Ascending aorta (tissue), 2 donors: ENCODE data around the gene TRIM46. TPM values are rescaled to one million over a fixed set of nuclear protein-coding genes. Genes with fewer than 3 reads are reported as not detected.

Experiments used
- DNase-seq, 2 donors: peaks; one replicate each; pipeline ENCODE4 v3.0.0-alpha.2; 2019; ENCODE audit warnings: low spot score in 2 of 2
- H3K27ac ChIP-seq, 2 donors: fragments of 200-600 bp; sonication (generic); one replicate each; pipeline ENCODE4 v1.5.1; 2016 to 2017; ENCODE audit warnings: mild to moderate bottlenecking in 1 of 2
- H3K27me3 ChIP-seq: fragments of 200-600 bp; sonication (generic); one replicate; pipeline ENCODE4 v1.5.1; 2017
- H3K36me3 ChIP-seq, 2 donors: fragments of 200-600 bp; sonication (generic); one replicate each; pipeline ENCODE4 v1.5.1; 2016
- H3K4me1 ChIP-seq, 2 donors: fragments of 200-600 bp; sonication (generic); one replicate each; pipeline ENCODE4 v1.5.1; 2016 to 2017; ENCODE audit warnings: mild to moderate bottlenecking in 1 of 2
- H3K4me3 ChIP-seq, 2 donors: fragments of 200-600 bp; sonication (generic); one replicate each; pipeline ENCODE4 v1.5.1; 2016 to 2017; ENCODE audit warnings: mild to moderate bottlenecking in 1 of 2
- H3K9me3 ChIP-seq, 2 donors: fragments of 200-600 bp; sonication (generic); one replicate each; pipeline ENCODE4 v1.5.1; 2016
- intact Hi-C: fragments of 100-400 bp; cut with DNase I; formaldehyde crosslinking; loops from one replicate; pipeline ENCODE4 v1.15.1; 2023
- total RNA-seq: library from RNA; depleted of rRNA; stranded (reverse); fragments of >200 nt; gene quantifications from one replicate; pipeline ENCODE4 v1.1.0, GENCODE V29; 2016
- TF ChIP-seq, protein P1 (sequence below), 3 experiments: fragments of 200-600 bp in 2 of 3; fragments of 450-650 bp in 1 of 3; sonication (generic) in 2 of 3; IDR thresholded peaks; one replicate each; pipeline ENCODE4 v1.5.1; 2016 to 2019; ENCODE audit warnings: antibody characterized with exemption in 3 of 3, mild to moderate bottlenecking in 1 of 3, moderate library complexity in 1 of 3

Gene TRIM46
- total RNA-seq, 1 donor from 2014 or later: not detected

DNA sequence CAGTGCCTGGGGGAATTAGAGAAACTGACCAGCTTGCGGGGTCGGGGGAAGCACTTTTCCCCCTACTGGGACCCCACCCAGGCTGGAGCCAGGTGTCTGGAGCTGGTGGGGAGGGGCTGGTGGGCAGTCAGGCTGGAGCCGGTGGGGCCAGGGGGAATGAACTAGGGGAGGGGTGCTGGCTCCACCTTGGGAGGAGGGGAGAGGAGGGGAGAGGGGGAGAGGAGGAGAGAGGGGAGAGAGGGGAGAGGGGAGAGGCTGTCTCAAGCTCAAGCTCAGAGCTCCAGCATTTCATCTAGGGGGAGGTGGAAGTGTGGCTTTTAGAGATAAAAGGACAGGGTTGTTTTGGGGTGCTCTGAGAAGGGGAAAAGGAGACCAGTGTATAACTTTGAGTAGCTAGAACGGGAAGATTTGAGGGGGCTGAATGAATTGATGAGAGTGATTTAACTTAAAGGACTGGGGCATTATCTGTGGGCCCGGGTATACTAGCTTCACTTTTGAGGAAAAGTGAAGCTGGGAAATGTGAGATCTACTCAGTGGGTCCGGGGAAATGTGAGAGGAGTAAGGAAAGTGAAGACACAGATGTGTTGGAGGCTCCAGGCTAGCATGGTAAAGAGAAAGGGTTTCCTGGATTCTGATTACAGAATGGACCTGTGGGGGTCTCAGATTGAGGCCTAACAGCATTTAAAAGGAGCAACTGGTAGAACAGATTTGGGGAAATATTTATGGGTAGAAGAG lies 43.2 kb upstream of the TRIM46 start:
- Histone ChIP-seq H3K4me3 (peak overlapping the region in 1 of 2 donors; percentile 70), H3K27me3 (peaks cover 9% of the 10 kb centered on the region), H3K4me1 (peaks cover 20 to 37% of the 10 kb centered on the region in 2 donors), H3K9me3 (no peaks in the 10 kb centered on the region), H3K27ac (peak overlapping the region in 1 of 2 donors; percentile 15), H3K36me3 (peaks cover 0 to 4% of the 10 kb centered on the region in 2 donors)
- intact Hi-C loops: no loop called here
- TF ChIP-seq, protein P1, sequence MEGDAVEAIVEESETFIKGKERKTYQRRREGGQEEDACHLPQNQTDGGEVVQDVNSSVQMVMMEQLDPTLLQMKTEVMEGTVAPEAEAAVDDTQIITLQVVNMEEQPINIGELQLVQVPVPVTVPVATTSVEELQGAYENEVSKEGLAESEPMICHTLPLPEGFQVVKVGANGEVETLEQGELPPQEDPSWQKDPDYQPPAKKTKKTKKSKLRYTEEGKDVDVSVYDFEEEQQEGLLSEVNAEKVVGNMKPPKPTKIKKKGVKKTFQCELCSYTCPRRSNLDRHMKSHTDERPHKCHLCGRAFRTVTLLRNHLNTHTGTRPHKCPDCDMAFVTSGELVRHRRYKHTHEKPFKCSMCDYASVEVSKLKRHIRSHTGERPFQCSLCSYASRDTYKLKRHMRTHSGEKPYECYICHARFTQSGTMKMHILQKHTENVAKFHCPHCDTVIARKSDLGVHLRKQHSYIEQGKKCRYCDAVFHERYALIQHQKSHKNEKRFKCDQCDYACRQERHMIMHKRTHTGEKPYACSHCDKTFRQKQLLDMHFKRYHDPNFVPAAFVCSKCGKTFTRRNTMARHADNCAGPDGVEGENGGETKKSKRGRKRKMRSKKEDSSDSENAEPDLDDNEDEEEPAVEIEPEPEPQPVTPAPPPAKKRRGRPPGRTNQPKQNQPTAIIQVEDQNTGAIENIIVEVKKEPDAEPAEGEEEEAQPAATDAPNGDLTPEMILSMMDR (IDR thresholded peaks at IDR 0.05): no peak
- no peak for DNase-seq

DNA sequence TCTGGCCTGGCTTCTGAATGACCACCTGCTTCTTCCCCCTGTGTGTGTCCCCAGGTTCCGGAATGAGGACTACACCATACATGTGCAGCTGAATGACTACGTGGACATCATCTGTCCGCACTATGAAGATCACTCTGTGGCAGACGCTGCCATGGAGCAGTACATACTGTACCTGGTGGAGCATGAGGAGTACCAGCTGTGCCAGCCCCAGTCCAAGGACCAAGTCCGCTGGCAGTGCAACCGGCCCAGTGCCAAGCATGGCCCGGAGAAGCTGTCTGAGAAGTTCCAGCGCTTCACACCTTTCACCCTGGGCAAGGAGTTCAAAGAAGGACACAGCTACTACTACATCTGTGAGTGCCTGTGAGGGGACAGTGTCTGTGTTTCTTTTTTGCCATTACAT lies 42.4 kb upstream of the TRIM46 start:
- intact Hi-C loops: no loop called here
- Histone ChIP-seq H3K4me1 (peaks cover 20 to 32% of the 10 kb centered on the region in 2 donors), H3K27me3 (peaks cover 9% of the 10 kb centered on the region), H3K9me3 (no peaks in the 10 kb centered on the region), H3K36me3 (peaks cover 0 to 4% of the 10 kb centered on the region in 2 donors), H3K4me3 (no peak overlapping the region), H3K27ac (no peak overlapping the region)
- TF ChIP-seq, protein P1 (IDR thresholded peaks at IDR 0.05): no peak
- DNase-seq: no peak

DNA sequence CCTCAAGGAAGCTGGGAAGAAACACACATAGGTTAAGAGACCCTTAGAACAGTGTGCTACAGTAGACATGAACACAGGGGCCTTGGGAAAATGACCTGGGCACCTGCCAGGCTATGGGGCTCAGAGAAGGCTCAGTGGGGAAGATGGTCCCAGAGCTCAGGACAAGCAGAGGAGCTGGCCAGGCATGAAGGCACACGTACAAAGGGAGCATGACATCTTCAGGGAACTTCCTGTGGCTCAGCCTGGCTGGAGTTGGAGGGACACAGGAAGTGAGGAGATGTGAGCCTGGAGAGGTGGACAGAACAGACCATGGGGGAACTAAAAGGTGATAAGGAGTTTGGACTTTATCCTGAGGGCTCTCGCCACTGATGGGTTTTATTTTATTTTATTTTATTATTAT lies 41.8 kb upstream of the TRIM46 start:
- DNase-seq: no peak
- intact Hi-C loops: no loop called here
- Histone ChIP-seq H3K9me3 (no peaks in the 10 kb centered on the region), H3K27ac (no peak overlapping the region), H3K36me3 (peaks cover 0 to 4% of the 10 kb centered on the region in 2 donors), H3K27me3 (peaks cover 9% of the 10 kb centered on the region), H3K4me3 (no peak overlapping the region), H3K4me1 (peaks cover 20 to 31% of the 10 kb centered on the region in 2 donors)
- TF ChIP-seq, protein P1 (IDR thresholded peaks at IDR 0.05): no peak

DNA sequence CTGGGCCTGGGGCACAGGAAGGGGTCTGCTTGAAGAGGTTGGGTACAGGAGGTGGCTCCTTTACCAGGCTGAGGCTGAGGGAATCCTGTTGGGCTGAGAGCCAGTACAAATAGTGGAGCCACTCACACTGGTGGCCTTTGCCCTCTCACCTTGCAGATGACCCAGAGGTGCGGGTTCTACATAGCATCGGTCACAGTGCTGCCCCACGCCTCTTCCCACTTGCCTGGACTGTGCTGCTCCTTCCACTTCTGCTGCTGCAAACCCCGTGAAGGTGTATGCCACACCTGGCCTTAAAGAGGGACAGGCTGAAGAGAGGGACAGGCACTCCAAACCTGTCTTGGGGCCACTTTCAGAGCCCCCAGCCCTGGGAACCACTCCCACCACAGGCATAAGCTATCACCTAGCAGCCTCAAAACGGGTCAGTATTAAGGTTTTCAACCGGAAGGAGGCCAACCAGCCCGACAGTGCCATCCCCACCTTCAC lies 39.8 kb upstream of the TRIM46 start:
- DNase-seq: no peak
- Histone ChIP-seq H3K4me1 (peaks cover 13 to 25% of the 10 kb centered on the region in 2 donors), H3K9me3 (no peaks in the 10 kb centered on the region), H3K36me3 (peaks cover 0 to 4% of the 10 kb centered on the region in 2 donors), H3K27ac (peak overlapping the region; percentile 97 to 100), H3K27me3 (peaks cover 4% of the 10 kb centered on the region), H3K4me3 (no peak overlapping the region)
- TF ChIP-seq, protein P1 (IDR thresholded peaks at IDR 0.05): no peak
- intact Hi-C loops: loop anchor here (2.0 kb wide), 1 partner anchor 189 kb away; no protein-coding TSS in a partner anchor

DNA sequence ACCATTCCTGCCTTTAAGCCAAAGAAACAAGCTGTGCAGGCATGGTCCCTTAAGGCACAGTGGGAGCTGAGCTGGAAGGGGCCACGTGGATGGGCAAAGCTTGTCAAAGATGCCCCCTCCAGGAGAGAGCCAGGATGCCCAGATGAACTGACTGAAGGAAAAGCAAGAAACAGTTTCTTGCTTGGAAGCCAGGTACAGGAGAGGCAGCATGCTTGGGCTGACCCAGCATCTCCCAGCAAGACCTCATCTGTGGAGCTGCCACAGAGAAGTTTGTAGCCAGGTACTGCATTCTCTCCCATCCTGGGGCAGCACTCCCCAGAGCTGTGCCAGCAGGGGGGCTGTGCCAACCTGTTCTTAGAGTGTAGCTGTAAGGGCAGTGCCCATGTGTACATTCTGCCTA lies 39.3 kb upstream of the TRIM46 start:
- intact Hi-C loops: loop anchor here (2.0 kb wide), 1 partner anchor 188 kb away; no protein-coding TSS in a partner anchor
- H3K36me3 ChIP-seq: peaks cover 0 to 4% of the 10 kb centered on the region in 2 donors
- peaks cover 4% of the 10 kb centered on the region for H3K27me3 ChIP-seq
- H3K4me1 ChIP-seq: peaks cover 9 to 26% of the 10 kb centered on the region in 2 donors
- H3K4me3 ChIP-seq: peak overlapping the region in 1 of 2 donors; percentile 80
- TF ChIP-seq, protein P1 (IDR thresholded peaks at IDR 0.05): no peak
- no peak for DNase-seq
- no peaks in the 10 kb centered on the region for H3K9me3 ChIP-seq
- peak overlapping the region; percentile 97 to 100 for H3K27ac ChIP-seq
